Glutamatergic neuron (in vitro differentiated cells): Measurements from ENCODE around the gene ECHDC3. TPM values are rescaled to one million over a fixed set of nuclear protein-coding genes. Genes with fewer than 3 reads are reported as not detected.

Experiments used
- DNase-seq: peaks from one replicate; pipeline ENCODE4 v3.0.0; 2022
- H3K27ac Mint-ChIP-seq: one replicate; pipeline ENCODE4 v1.8.0; 2020; ENCODE audit warnings: mild to moderate bottlenecking, mixed read lengths, inconsistent platforms; ENCODE audit not compliant: unreplicated experiment
- H3K27me3 Mint-ChIP-seq: one replicate; pipeline ENCODE4 v1.8.0; 2020; ENCODE audit warnings: mild to moderate bottlenecking, moderate library complexity, mixed read lengths, inconsistent platforms; ENCODE audit not compliant: unreplicated experiment
- H3K36me3 Mint-ChIP-seq: one replicate; pipeline ENCODE4 v1.8.0; 2020; ENCODE audit warnings: mild to moderate bottlenecking, mixed read lengths, inconsistent platforms; ENCODE audit not compliant: unreplicated experiment
- H3K4me1 Mint-ChIP-seq: one replicate; pipeline ENCODE4 v1.8.0; 2020; ENCODE audit warnings: mild to moderate bottlenecking, low read depth, mixed read lengths, inconsistent platforms; ENCODE audit not compliant: unreplicated experiment
- H3K4me3 Mint-ChIP-seq: one replicate; pipeline ENCODE4 v1.8.0; 2020; ENCODE audit warnings: mild to moderate bottlenecking, mixed read lengths, inconsistent platforms; ENCODE audit not compliant: unreplicated experiment
- H3K9me3 Mint-ChIP-seq: one replicate; pipeline ENCODE4 v1.8.0; 2020; ENCODE audit warnings: mild to moderate bottlenecking, moderate library complexity, mixed read lengths, inconsistent platforms; ENCODE audit not compliant: unreplicated experiment
- CTCF ChIP-seq: fragments of 200-600 bp; sonication (generic); IDR thresholded peaks from one replicate; pipeline ENCODE4 v1.5.0; 2021; ENCODE audit not compliant: partially characterized antibody, unreplicated experiment
- total RNA-seq: library from RNA; stranded (reverse); fragmentation: NEBNext Ultra II Directional; extraction: Animal tissue kit (Norgen Biotek cat#: 25700); gene quantifications from one replicate; pipeline ENCODE4 v1.2.1, GENCODE V29; 2021; ENCODE audit not compliant: unreplicated experiment

Gene ECHDC3
- total RNA-seq, 1 donor from 2014 or later, result 11.8 TPM

GRCh38 chr10:11724938-11725776, 17.0 kb upstream of the ECHDC3 start:
- Mint-ChIP-seq H3K9me3 (peaks cover 4% of the 10 kb centered on the region), H3K27me3 (peaks cover 2% of the 10 kb centered on the region), H3K4me3 (no peak overlapping the region), H3K27ac (no peak overlapping the region), H3K36me3 (no peaks in the 10 kb centered on the region), H3K4me1 (no peaks in the 10 kb centered on the region)
- no peak for DNase-seq
- TF ChIP-seq CTCF, result peak; percentile 43

- DNase-seq, result no peak
- Mint-ChIP-seq H3K4me1 (no peaks in the 10 kb centered on the region), H3K36me3 (no peaks in the 10 kb centered on the region), H3K27me3 (peaks cover 2% of the 10 kb centered on the region), H3K27ac (no peak overlapping the region), H3K9me3 (peaks cover 4% of the 10 kb centered on the region), H3K4me3 (no peak overlapping the region)
- TF ChIP-seq CTCF, result no peak
These were observed 16.3 kb upstream of the ECHDC3 start for GRCh38 chr10:11725912-11726311.

- no peak for TF ChIP-seq CTCF
- Mint-ChIP-seq H3K36me3 (no peaks in the 10 kb centered on the region), H3K4me3 (no peak overlapping the region), H3K9me3 (peaks cover 6% of the 10 kb centered on the region), H3K27ac (no peak overlapping the region), H3K27me3 (peaks cover 2% of the 10 kb centered on the region), H3K4me1 (no peaks in the 10 kb centered on the region)
- no peak for DNase-seq
These were observed 14.6 kb upstream of the ECHDC3 start for GRCh38 chr10:11727563-11727962.

GRCh38 chr10:11728353-11728752, 13.8 kb upstream of the ECHDC3 start:
- DNase-seq, result no peak
- no peaks in the 10 kb centered on the region for H3K4me1 Mint-ChIP-seq
- H3K36me3 Mint-ChIP-seq, result no peaks in the 10 kb centered on the region
- TF ChIP-seq CTCF, result no peak
- H3K4me3 Mint-ChIP-seq, result no peak overlapping the region
- peaks cover 2% of the 10 kb centered on the region for H3K27me3 Mint-ChIP-seq
- H3K27ac Mint-ChIP-seq, result no peak overlapping the region
- H3K9me3 Mint-ChIP-seq, result peaks cover 6% of the 10 kb centered on the region

- peaks cover 6% of the 10 kb centered on the region for H3K9me3 Mint-ChIP-seq
- no peak for TF ChIP-seq CTCF
- H3K27me3 Mint-ChIP-seq, result peaks cover 2% of the 10 kb centered on the region
- no peak overlapping the region for H3K27ac Mint-ChIP-seq
- H3K4me3 Mint-ChIP-seq, result no peak overlapping the region
- no peaks in the 10 kb centered on the region for H3K36me3 Mint-ChIP-seq
- H3K4me1 Mint-ChIP-seq, result no peaks in the 10 kb centered on the region
- DNase-seq, result no peak
These were observed 12.3 kb upstream of the ECHDC3 start for GRCh38 chr10:11729790-11730315.
